GM13977 (cell line): ENCODE measurements around the gene NKRF.

Source experiments
- DNase-seq: peaks from one replicate; pipeline ENCODE4 v3.0.0; 2012; ENCODE audit warnings: low spot score
- CTCF ChIP-seq: IDR thresholded peaks from 2 replicates; pipeline ENCODE4 v1.5.1; 2012; ENCODE audit warnings: mild to moderate bottlenecking, control low read depth; ENCODE audit not compliant: insufficient read depth; ENCODE audit errors: extremely low read depth, missing control alignments
- in situ Hi-C: fragments of 300-500 bp; cut with MboI; formaldehyde crosslinking; loops from one replicate; pipeline ENCODE4 v1.12.0; 2022; ENCODE audit warnings: low sequenced_read_pairs, low pct_unique_long_range_greater_than_20kb, mixed read lengths, inconsistent platforms; ENCODE audit not compliant: unreplicated experiment

Gene NKRF

GRCh38 chrX:119635179-119635578 is 29.0 kb upstream of the NKRF start:
- no peak for DNase-seq
- TF ChIP-seq CTCF: no peak
- in situ Hi-C loops: no loop called here

- in situ Hi-C loops: no loop called here
- DNase-seq: no peak
- no peak for TF ChIP-seq CTCF
These were observed 19.6 kb upstream of the NKRF start for GRCh38 chrX:119625843-119626242.

- in situ Hi-C loops: no loop called here
- no peak for DNase-seq
- TF ChIP-seq CTCF: no peak
These were observed 18.9 kb upstream of the NKRF start for GRCh38 chrX:119624951-119625668.

- no peak for DNase-seq
- in situ Hi-C loops: no loop called here
- TF ChIP-seq CTCF: no peak
These were observed 18.2 kb upstream of the NKRF start for GRCh38 chrX:119624417-119624816.

GRCh38 chrX:119622356-119623232 is 16.4 kb upstream of the NKRF start:
- TF ChIP-seq CTCF: no peak
- no peak for DNase-seq
- in situ Hi-C loops: no loop called here

- in situ Hi-C loops: no loop called here
- no peak for DNase-seq
- TF ChIP-seq CTCF: no peak
These were observed 12.2 kb upstream of the NKRF start for GRCh38 chrX:119618439-119618838.
